ENCODE measurements around the gene PLD3. TPM values are rescaled to one million over a fixed set of nuclear protein-coding genes. Genes with fewer than 3 reads are reported as not detected.

The PLD3 gene
- total RNA-seq: 147 and 199 TPM in 2 replicates

GRCh38 chr19:40348125-40348913 lies at the start of gene PLD3, which contains the start of gene C19orf47:
TSS of gene PLD3 (plus strand) at chr19:40348695. CDS start at chr19:40366484, 17,789 bp downstream.
TSS of gene C19orf47 (minus strand) at chr19:40348397. CDS start at chr19:40341857, 6,540 bp downstream.

GRCh38 chr19:40390084-40390742 lies 41.7 kb downstream of the PLD3 start, which contains the start of gene HIPK4:
TSS of gene HIPK4 (minus strand) at chr19:40390181. CDS start at chr19:40389902, 279 bp downstream.

GRCh38 chr19:40413291-40413845 lies 64.9 kb downstream of the PLD3 start, which contains the start of gene PRX:
TSS of gene PRX (minus strand) at chr19:40413378. CDS start at chr19:40407932, 5,446 bp downstream.

GRCh38 chr19:40425450-40426287 lies 77.2 kb downstream of the PLD3 start, which contains the start of gene SERTAD1:
TSS of gene SERTAD1 (minus strand) at chr19:40425992. CDS start at chr19:40423546, 2,446 bp downstream.

Other genes starting within 250 kb of the PLD3 start
- gene MAP3K10, start 157.3 kb upstream of the PLD3 start, total RNA-seq: 5.0 and 7.6 TPM in 2 replicates
- not detected in 2 replicates for gene TTC9B, start 130.3 kb upstream of the PLD3 start, total RNA-seq
- 0.14 and 0.28 TPM in 2 replicates for gene CCNP, start 122.0 kb upstream of the PLD3 start, total RNA-seq
- gene AKT2, start 63.4 kb upstream of the PLD3 start, total RNA-seq: 63.0 and 79.1 TPM in 2 replicates
- gene C19orf47, start 298 bp upstream of the PLD3 start, total RNA-seq: 3.6 and 4.8 TPM in 2 replicates
- 0.14 and 0.18 TPM in 2 replicates for gene HIPK4, start 41.5 kb downstream of the PLD3 start, total RNA-seq
- 1.3 and 1.6 TPM in 2 replicates for gene PRX, start 64.7 kb downstream of the PLD3 start, total RNA-seq
- gene SERTAD1, start 77.3 kb downstream of the PLD3 start, total RNA-seq: 11.1 and 19.3 TPM in 2 replicates
- gene SERTAD3, start 95.6 kb downstream of the PLD3 start, total RNA-seq: 17.5 and 18.9 TPM in 2 replicates
- 104 and 118 TPM in 2 replicates for gene BLVRB, start 117.0 kb downstream of the PLD3 start, total RNA-seq
- 1.6 and 1.8 TPM in 2 replicates for gene SPTBN4, start 118.3 kb downstream of the PLD3 start, total RNA-seq
- 13.5 and 17.2 TPM in 2 replicates for gene SHKBP1, start 228.2 kb downstream of the PLD3 start, total RNA-seq